Keratinocyte (primary cell): Measurements from ENCODE around the gene RACGAP1.

Source experiments
- CTCF ChIP-seq, 3 experiments: IDR thresholded peaks in 1 of 3; conservative IDR thresholded peaks in 1 of 3; optimal IDR thresholded peaks in 1 of 3; 2 replicates in 2 of 3; 3 replicates in 1 of 3; pipeline versions ENCODE3 to v1.5.1; 2011; ENCODE audit warnings: low read length in 3 of 3, mild to moderate bottlenecking in 3 of 3, moderate library complexity in 2 of 3, control low read depth in 1 of 3, inconsistent platforms in 1 of 3; ENCODE audit not compliant: insufficient read depth in 2 of 3; ENCODE audit errors: extremely low read depth in 1 of 3
- EZH2 ChIP-seq: IDR thresholded peaks from one replicate; pipeline ENCODE4 v1.6.1; 2012; ENCODE audit warnings: inconsistent platforms, mild to moderate bottlenecking, low read length, moderate library complexity

- TF ChIP-seq CTCF (optimal IDR thresholded peaks at IDR 0.05 in 1 of 3, IDR thresholded peaks at IDR 0.05 in 1 of 3, conservative IDR thresholded peaks at IDR 0.05 in 1 of 3; ENCODE audit: extremely low read depth in 1 of 3, insufficient read depth in 2 of 3, low read length in 3 of 3) (peak in 1 of 3 experiments; percentile 15), EZH2 (no peak)
Observed at GRCh38 chr12:49974231-49974675, 51.0 kb downstream of the RACGAP1 start.
